Astrocyte of the spinal cord (primary cell): ENCODE measurements around the gene AK5.

Source experiments
- DNase-seq: peaks from one replicate; pipeline ENCODE4 v3.0.0; 2011; ENCODE audit warnings: low read depth, low spot score
- H3K4me3 ChIP-seq: 2 replicates; pipeline ENCODE4 v1.5.1; 2011; ENCODE audit warnings: low read depth, mild to moderate bottlenecking, low read length, moderate library complexity
- CTCF ChIP-seq: IDR thresholded peaks from 2 replicates; pipeline ENCODE4 v1.5.1; 2012; ENCODE audit warnings: low read depth, mild to moderate bottlenecking, low read length, inconsistent platforms
- in situ Hi-C: cut with HindIII; loops from 2 replicates; pipeline ENCODE4 v1.10.0; 2017; ENCODE audit warnings: low sequenced_read_pairs

AK5 gene

GRCh38 chr1:77394166-77394565 is 112.3 kb downstream of the AK5 start:
- in situ Hi-C loops: no loop called here
- peak; percentile 43 for DNase-seq
- TF ChIP-seq CTCF: no peak
- H3K4me3 ChIP-seq: no peak overlapping the region

- no peak for TF ChIP-seq CTCF
- in situ Hi-C loops: no loop called here
These were observed 113.2 kb downstream of the AK5 start for GRCh38 chr1:77395051-77395450.

GRCh38 chr1:77398152-77398551 is 116.3 kb downstream of the AK5 start:
- in situ Hi-C loops: no loop called here
- TF ChIP-seq CTCF: no peak
- DNase-seq: no peak
- H3K4me3 ChIP-seq: no peak overlapping the region

More at GRCh38 chr1:77395051-77395450, 113.2 kb downstream of the AK5 start:
- no peak overlapping the region for H3K4me3 ChIP-seq
- no peak for DNase-seq

- in situ Hi-C loops: no loop called here
- no peak for DNase-seq
- no peak overlapping the region for H3K4me3 ChIP-seq
- TF ChIP-seq CTCF: no peak
These were observed 117.6 kb downstream of the AK5 start for GRCh38 chr1:77399250-77400086.

DNA sequence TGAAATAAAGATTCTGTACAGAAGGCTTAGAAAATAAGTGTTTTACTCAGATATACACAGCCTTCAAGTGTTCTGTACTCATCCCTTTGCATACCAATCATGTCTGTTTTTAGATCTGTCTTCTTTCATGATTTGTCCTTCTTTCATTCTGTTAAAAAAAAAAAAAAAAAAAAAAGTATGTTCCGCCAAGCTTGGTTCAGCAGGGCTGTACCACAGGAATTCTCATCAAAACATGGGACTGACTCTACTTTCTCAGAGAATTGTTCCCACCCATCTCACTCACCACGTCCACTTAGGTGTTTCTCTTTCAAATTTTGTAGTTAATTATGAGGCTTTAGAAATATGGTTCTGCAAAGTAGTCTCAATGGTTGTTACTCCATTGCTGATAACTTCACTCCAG is 119.0 kb downstream of the AK5 start:
- H3K4me3 ChIP-seq: no peak overlapping the region
- TF ChIP-seq CTCF: no peak
- in situ Hi-C loops: no loop called here
- DNase-seq: peak; percentile 63

DNA sequence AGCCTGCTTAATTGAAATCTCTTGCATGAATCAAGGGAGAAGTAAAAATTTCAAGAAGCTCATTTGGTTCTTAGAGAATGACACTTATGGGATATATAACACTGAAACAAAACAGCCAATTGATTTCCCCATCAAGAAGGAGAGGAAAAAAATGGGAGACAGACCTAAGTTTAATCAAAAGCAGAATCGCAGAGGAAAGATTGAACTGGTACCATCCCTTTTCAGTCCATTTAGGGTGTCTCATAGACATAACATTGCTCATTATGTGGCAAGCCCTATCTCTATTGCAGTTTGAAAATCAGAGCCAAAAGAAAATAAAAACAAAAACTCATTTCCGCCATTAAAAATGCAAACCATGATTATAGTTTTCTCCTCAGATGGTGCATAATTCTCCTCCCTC is 119.6 kb downstream of the AK5 start:
- in situ Hi-C loops: no loop called here
- no peak for TF ChIP-seq CTCF
- H3K4me3 ChIP-seq: no peak overlapping the region
- no peak for DNase-seq
